A549 treated with dexamethasone at 1 μM for 4 hours (cell line): ENCODE results near the gene PDGFC. TPM values are rescaled to one million over a fixed set of nuclear protein-coding genes. Genes with fewer than 3 reads are reported as not detected.

ENCODE experiments used
- total RNA-seq: library from RNA; stranded (reverse); fragments of 200-300 nt; extraction: Qiagen RNA extraction; gene quantifications from 5 replicates; pipeline ENCODE4 v1.2.3, GENCODE V29; 2022

The PDGFC gene
- total RNA-seq, result 2.5 to 3.4 TPM (median 3.2 TPM) in 5 replicates

DNA sequence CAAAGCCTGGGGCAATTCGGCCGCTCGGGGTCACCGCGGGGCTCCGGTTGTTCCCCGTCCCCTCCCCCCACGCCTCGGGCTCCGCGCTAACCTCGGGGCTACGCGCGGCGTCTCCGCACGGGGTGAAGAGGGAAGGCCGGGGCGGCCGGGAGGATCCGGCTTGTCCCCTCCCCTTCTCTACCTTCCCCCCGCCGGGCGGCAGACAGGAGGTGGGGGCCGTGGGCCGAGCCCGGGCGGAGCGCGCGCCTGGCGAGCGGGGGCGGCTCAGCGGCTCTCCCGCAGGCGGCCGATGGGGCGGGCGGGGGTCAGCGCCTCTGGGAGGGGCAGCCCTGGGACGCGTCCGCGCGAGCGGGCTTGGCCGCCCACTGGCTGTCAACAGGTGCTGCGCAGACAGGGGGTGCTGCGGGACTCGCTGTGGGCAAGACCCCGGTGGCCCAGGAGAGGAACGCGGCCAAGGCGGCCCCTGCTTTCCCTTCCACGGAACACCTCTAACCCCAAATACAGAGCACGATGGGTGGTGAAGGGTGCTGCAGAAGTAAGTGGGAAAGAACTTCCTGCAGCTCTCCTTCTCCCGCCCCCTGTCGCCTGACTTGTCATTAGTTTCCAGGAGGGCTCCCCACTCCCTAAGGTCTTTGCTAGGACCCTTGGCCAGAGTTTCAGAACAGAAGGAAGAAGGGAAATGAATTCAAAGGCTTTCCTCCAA lies at the start of gene PDGFC:
Gene PDGFC (minus strand): TSS at position 124 of the 703 bp plus-strand sequence. CDS start 896 bp downstream, outside the sequence.

Other genes starting within 250 kb of the PDGFC start
- gene GLRB, start 104.4 kb upstream of the PDGFC start, total RNA-seq, result 0.64 to 0.92 TPM (median 0.77 TPM) in 5 replicates
- gene GRIA2, start 248.9 kb upstream of the PDGFC start, total RNA-seq, result not detected in 5 replicates